ENCODE results near the gene PTK6. TPM values are rescaled to one million over a fixed set of nuclear protein-coding genes. Genes with fewer than 3 reads are reported as not detected.

The PTK6 gene
- total RNA-seq = under 1 TPM in 2 of 4 donors, not detected in 2; 0.09 to 0.15 TPM
- polyA plus RNA-seq = 0.14 TPM
- long read RNA-seq, donor 1 = 0 reads
- long read RNA-seq, donor 2 = 0 reads
- long read RNA-seq, donor 3, partial matches to known transcripts = 0 of 1 reads
- long read RNA-seq, donor 3, other reads (novel, unspliced or antisense) = 0 of 1 reads
- long read RNA-seq, donor 4 = 0 reads

DNA sequence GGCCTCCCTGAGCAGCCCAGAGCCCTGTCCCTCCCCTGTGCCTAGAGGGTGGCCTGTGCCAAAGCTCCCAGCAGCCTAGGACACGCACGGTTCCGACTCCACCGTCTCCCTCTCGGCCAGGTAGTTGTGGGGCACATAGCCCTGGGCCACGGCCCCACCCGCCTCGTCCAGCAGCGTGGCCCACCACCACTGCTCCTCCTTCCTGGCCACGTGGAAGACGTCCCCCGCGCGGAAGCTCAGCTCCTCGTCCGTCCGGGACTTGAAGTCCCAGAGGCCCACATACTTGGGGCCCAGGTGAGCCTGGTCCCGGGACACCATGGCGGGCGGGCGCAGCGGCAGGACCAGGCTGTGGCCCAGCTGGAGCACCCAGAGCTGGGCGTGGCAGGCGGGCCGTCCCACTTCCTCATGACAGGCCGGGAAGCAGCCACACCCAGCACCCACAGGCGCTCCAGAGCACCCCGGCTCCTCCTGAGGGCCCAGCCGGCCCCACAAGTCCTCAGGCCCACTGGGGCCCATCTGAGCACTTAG, at the start of gene PTK6:
TSS of gene PTK6 (minus strand) at position 380 of the 528 bp plus-strand sequence. CDS start at position 318, 62 bp downstream.
- H3K4me3 ChIP-seq (ENCODE audit: low read length) = no peak within 1 kb of the TSS
- no peaks in the 10 kb centered on the region for H3K27me3 ChIP-seq (ENCODE audit: control insufficient read depth, insufficient read depth)
- intact Hi-C loops (cut with DNase I) = loop anchor here (2.0 to 10.0 kb wide), 4 partner anchors 76 to 438 kb away; partner anchors contain the start of gene SAMD10 (in 1 of the 4)
- WGBS = 72% methylated on average over 29 of the region's 29 CpGs
- ATAC-seq (peak; percentile 9 to 18), DNase-seq (peak; percentile 59 to 87 (median 86))
- H3K4me1 ChIP-seq (ENCODE audit: control insufficient read depth, insufficient read depth, low read length) = no peaks in the 10 kb centered on the region
- H3K27ac ChIP-seq (ENCODE audit: low read length) = no peak within 1 kb of the TSS
- no peaks in the 10 kb centered on the region for H3K9me3 ChIP-seq (ENCODE audit: control insufficient read depth, low read length)

DNA sequence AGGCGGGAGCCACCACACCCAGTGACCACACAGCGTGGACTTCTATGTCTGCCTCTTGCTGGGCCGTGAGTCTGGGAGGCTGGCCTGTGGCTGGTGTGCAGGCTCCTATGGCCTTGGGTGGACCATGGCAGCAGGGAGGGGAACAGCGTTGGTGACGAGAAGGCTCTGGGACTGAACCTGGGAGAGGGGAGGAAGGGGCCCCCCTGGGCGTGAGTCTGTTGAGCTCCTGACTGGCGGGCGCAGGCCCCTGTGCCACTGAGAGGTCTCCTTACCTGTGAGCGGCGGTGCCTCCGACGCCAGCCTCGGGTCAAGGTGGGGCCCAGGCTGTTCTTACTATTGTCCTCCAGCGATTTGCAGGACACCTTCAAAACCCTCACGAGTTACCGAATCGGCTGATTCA, 49.6 kb upstream of the PTK6 start:
- ATAC-seq (no peak), DNase-seq (peak in 1 of 3 donors; percentile 50)
- Histone ChIP-seq H3K4me3 (ENCODE audit: low read length) (no peak overlapping the region), H3K27ac (ENCODE audit: low read length) (no peak overlapping the region), H3K9me3 (ENCODE audit: control insufficient read depth, low read length) (no peaks in the 10 kb centered on the region), H3K4me1 (ENCODE audit: control insufficient read depth, insufficient read depth, low read length) (peaks cover 4% of the 10 kb centered on the region), H3K27me3 (ENCODE audit: control insufficient read depth, insufficient read depth) (no peaks in the 10 kb centered on the region)
- WGBS = 90% methylated on average over 17 of the region's 17 CpGs
- intact Hi-C loops (cut with DNase I) = no loop called here

DNA sequence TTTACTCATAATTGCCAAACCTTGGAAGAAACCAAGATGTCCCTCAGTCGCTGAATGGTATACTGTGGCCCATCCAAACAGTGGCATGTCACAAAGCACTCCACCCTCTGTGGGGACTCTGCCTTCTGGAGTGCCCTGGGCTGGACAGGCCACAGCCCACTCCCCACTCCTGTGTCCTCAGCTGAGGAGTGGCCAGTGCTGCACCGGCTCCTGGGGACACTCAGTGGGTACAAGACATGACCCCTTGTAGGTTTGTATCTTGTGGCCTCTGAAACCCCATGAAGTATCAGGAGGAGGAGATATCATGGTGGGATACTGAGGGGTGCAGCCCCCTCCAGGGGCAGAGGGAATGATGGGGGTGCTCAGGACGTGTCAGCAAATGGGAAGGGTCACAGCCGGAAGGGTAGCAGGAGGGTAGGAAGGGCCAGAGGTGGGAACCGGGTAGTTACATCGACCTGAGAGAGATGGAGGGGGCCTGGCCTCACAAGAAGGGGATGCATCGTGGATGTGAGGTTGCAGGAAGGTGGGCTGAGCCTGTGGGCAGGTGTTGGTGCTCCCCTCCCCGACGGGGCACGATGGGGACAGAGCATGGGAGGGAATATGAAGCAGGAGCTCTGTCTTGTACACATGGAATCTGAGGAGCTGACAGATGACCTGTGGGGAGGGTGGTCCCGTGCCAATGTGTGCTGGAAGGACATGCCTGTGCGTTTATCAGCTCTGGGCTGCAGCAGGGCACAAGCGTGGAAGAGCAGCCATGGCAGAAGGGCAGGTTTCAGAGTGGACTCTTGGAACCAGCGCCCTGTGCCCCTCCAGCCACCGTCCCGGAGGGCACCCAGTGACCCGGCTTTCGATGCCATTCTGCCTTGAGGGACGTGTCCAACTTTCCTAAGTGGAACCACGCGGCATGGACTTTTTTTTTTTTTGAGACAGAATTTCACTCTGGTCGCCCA, 48.7 kb upstream of the PTK6 start:
- H3K4me3 ChIP-seq (ENCODE audit: low read length) = no peak overlapping the region
- H3K4me1 ChIP-seq (ENCODE audit: control insufficient read depth, insufficient read depth, low read length) = peaks cover 4% of the 10 kb centered on the region
- H3K27me3 ChIP-seq (ENCODE audit: control insufficient read depth, insufficient read depth) = no peaks in the 10 kb centered on the region
- H3K9me3 ChIP-seq (ENCODE audit: control insufficient read depth, low read length) = no peaks in the 10 kb centered on the region
- ATAC-seq (no peak), DNase-seq (peak in 1 of 3 donors; percentile 55)
- 73% methylated on average over 22 of the region's 22 CpGs for WGBS
- no peak overlapping the region for H3K27ac ChIP-seq (ENCODE audit: low read length)
- intact Hi-C loops (cut with DNase I) = no loop called here

DNA sequence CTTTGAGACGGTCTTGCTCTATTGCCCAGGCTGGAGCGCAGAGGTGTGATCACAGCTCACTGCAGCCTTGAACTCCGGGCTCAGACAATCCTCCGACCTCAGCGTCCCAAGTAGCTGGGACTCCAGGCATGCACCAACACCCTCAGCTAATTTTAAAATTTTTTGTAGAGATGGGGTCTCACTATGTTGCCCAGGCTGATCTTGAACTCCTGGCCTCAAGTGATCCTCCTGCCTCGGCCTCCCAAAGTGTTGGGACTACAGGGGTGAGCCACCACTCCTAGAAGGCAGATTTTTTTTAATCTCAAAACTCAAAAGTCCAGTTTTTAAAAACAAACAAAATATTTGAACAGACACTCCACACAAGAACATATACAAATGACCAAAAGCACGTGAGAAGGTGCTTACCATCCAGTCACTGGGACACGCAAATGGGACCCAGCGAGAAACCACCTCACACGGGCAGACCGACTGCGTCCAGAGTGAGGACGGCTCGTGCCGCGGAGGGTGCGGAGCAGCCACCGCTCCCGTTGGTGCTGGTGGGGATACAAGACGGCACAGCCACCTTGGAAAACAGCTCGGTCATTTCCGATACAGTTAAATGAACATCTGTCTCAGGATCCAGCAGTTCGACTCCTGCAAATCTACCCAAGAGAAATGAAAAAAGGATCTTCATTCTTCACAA, 45.3 kb upstream of the PTK6 start:
- intact Hi-C loops (cut with DNase I) = no loop called here
- Histone ChIP-seq H3K27me3 (ENCODE audit: control insufficient read depth, insufficient read depth) (no peaks in the 10 kb centered on the region), H3K4me3 (ENCODE audit: low read length) (no peak overlapping the region), H3K27ac (ENCODE audit: low read length) (no peak overlapping the region), H3K4me1 (ENCODE audit: control insufficient read depth, insufficient read depth, low read length) (peaks cover 4% of the 10 kb centered on the region), H3K9me3 (ENCODE audit: control insufficient read depth, low read length) (no peaks in the 10 kb centered on the region)
- DNase-seq (peak in 2 of 3 donors; percentile 13 to 38), ATAC-seq (no peak)
- 87% methylated on average over 23 of the region's 23 CpGs for WGBS

DNA sequence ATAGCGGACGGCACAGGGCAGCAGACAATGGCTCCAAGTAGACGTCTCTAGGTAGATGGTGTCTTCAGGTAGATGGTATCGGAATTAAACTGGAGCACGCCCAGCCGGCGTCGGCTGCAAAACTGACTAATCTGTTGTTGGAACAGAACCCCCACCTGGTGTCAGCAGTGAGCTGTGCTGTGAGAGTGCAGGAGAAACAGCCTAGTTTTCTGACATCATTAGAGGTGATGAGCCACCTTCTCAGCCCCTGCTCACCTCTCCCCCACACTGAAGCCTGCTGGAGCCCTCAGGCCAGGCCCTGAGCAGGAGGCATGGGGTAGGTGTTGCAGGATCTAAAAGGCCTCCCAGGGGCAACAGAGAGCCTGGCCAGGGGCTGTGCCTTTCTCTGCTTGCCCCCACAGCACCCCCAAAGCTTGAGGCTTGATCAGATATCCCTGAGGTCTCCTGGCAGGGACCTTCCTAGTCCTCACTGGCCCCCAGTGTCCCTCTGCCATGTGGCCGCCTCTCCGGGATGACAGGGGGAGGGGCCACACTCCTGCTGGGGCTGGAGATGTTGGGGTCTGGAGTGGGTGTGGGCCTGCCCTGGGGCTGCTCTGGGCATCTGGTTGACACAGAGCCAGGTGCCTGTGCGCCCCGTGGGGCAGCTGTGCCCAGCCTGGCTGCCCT, 43.8 kb upstream of the PTK6 start:
- peak in 2 of 3 donors; percentile 47 to 63 for DNase-seq
- no peaks in the 10 kb centered on the region for H3K9me3 ChIP-seq (ENCODE audit: control insufficient read depth, low read length)
- peaks cover under 1% of the 10 kb centered on the region for H3K4me1 ChIP-seq (ENCODE audit: control insufficient read depth, insufficient read depth, low read length)
- 63% methylated on average over 12 of the region's 12 CpGs for WGBS
- H3K27me3 ChIP-seq (ENCODE audit: control insufficient read depth, insufficient read depth) = no peaks in the 10 kb centered on the region
- no peak overlapping the region for H3K4me3 ChIP-seq (ENCODE audit: low read length)
- intact Hi-C loops (cut with DNase I) = no loop called here
- no peak for ATAC-seq
- no peak overlapping the region for H3K27ac ChIP-seq (ENCODE audit: low read length)

DNA sequence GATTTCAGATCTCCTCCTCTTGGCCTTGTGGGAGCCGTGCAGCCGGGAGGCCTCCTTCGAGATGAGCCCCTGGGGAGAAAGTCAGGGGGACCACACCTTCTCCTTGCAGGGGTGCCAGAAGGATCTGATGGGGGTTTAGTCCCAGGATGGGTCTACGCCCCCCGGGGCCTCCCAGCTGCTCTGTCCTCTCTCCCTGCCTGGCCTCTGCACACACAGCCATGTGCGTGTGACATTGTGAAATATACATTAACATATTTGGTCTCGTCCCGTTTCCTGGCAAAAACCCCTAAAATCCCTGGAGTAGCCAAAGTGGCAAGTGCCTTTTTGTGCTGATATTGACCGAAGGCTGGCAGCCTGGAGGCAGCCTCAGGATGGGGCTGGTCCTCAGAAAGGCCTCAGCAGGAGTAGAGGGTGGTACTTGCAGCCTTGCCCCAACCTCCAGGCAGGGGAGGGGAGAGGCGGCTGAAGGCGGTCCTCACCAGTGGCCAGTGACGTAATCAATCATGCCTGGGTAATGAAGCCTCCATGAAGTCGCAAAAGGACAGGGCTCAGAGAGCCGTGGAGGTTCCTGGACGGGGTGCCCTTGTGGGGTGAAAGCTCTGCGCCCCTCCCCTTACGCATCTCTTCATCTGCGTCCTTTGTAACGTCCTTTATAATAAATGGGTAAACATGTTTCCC, 42.0 kb upstream of the PTK6 start:
- intact Hi-C loops (cut with DNase I) = no loop called here
- ATAC-seq (no peak), DNase-seq (peak in 2 of 3 donors; percentile 23 to 30)
- 76% methylated on average over 19 of the region's 19 CpGs for WGBS
- Histone ChIP-seq H3K27me3 (ENCODE audit: control insufficient read depth, insufficient read depth) (no peaks in the 10 kb centered on the region), H3K4me3 (ENCODE audit: low read length) (no peak overlapping the region), H3K9me3 (ENCODE audit: control insufficient read depth, low read length) (no peaks in the 10 kb centered on the region), H3K4me1 (ENCODE audit: control insufficient read depth, insufficient read depth, low read length) (peaks cover 3% of the 10 kb centered on the region), H3K27ac (ENCODE audit: low read length) (no peak overlapping the region)

DNA sequence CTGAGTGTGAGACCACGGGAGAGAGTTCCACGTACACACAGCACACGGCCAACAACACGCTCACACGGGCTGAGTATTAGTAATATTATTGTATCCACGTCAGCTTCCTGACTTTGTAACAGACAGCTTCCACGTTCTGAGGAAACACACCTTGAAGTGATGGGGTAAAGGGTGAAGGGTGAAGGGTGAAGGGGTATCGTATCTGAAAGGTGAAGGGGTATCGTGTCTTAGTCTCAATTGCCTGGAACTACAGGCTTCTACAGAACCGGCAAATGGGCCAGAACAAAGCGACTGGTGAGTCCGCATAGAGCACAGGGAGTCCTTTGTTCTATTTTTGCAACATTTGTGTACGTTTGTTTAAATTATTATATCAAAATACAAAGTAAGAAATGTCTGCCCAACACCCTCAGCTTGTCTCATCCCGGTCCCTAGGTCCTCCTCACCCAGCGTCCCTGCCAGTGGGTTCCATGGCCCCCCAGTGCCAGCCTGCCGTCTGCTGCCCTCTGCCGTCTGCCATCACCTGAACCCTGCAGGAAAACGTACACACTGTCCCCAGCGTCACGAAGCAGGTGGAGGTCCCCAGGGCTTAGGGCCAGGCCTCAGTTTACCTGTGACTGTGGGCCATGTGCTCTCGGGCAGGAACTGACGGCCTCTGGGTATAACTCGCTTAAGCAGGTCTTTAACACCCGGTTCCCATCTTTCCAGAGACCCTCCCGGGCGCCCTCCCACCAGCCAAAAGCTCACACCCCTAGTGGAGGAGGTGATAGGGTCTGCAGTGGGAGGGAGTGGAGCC, 41.2 kb upstream of the PTK6 start:
- H3K27me3 ChIP-seq (ENCODE audit: control insufficient read depth, insufficient read depth) = no peaks in the 10 kb centered on the region
- peak in 2 of 3 donors; percentile 48 to 59 for DNase-seq
- 77% methylated on average over 26 of the region's 26 CpGs for WGBS
- no peak for ATAC-seq
- H3K27ac ChIP-seq (ENCODE audit: low read length) = no peak overlapping the region
- no peak overlapping the region for H3K4me3 ChIP-seq (ENCODE audit: low read length)
- no peaks in the 10 kb centered on the region for H3K9me3 ChIP-seq (ENCODE audit: control insufficient read depth, low read length)
- H3K4me1 ChIP-seq (ENCODE audit: control insufficient read depth, insufficient read depth, low read length) = peaks cover 3% of the 10 kb centered on the region
- intact Hi-C loops (cut with DNase I) = no loop called here

DNA sequence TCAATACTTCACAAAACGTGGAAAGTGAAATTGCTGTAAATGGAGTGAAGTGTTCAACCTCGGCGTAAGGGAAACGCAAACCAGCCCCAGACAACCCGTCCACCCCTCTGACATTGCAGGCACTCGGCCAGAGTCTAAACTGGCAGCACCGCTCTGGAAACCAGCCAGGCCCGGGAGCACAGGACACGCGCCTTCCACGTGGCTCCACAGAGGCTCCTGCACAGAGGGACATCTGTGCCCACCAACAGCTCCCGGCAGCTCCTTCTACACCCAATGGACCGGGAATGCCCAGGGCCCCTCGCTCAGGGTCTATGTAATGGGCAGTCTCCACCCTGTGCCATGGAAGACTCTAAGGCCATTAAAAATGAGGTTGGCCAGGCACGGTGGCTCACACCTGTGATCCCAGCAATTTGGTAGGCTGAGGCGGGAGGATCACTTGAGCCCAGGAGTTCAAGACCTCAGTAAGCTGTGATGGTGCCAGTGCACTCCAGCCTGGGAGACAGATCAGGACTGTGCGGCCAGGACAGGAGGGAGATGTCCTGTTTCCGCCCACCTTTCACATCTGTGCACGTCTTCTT, 40.2 kb upstream of the PTK6 start:
- ATAC-seq = peak; percentile 1 to 40
- 59% methylated on average over 19 of the region's 19 CpGs for WGBS

DNA sequence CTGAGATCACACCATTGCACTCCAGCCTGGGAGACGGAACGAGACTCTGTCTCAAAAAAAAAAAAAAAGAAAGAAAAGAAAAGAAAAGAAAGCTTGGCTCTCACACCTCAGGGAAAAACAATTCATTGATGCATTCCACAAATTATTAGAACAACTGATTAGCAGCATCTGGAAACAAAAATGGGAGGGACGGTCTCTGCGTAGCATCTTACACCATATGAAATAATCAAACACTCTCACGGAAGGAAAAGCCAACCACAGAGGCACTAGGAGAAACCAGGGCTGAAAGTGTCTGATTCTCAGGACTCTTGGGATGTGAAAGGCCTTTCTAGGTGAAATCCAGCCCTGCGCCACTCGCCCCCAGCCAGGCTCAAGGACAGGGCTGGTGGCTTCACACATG, 39.1 kb upstream of the PTK6 start:
- DNase-seq (peak in 2 of 3 donors; percentile 19 to 48), ATAC-seq (no peak)
- Histone ChIP-seq H3K4me1 (ENCODE audit: control insufficient read depth, insufficient read depth, low read length) (peaks cover 3% of the 10 kb centered on the region), H3K27me3 (ENCODE audit: control insufficient read depth, insufficient read depth) (no peaks in the 10 kb centered on the region), H3K9me3 (ENCODE audit: control insufficient read depth, low read length) (no peaks in the 10 kb centered on the region), H3K27ac (ENCODE audit: low read length) (no peak overlapping the region), H3K4me3 (ENCODE audit: low read length) (no peak overlapping the region)
- 78% methylated on average over 7 of the region's 7 CpGs for WGBS
- intact Hi-C loops (cut with DNase I) = no loop called here

More for the DNA sequence above, 40.2 kb upstream of the PTK6 start:
- no peaks in the 10 kb centered on the region for H3K9me3 ChIP-seq (ENCODE audit: control insufficient read depth, low read length)
- no peak overlapping the region for H3K27ac ChIP-seq (ENCODE audit: low read length)
- DNase-seq = peak; percentile 62 to 90 (median 84)
- peaks cover 3% of the 10 kb centered on the region for H3K4me1 ChIP-seq (ENCODE audit: control insufficient read depth, insufficient read depth, low read length)
- H3K27me3 ChIP-seq (ENCODE audit: control insufficient read depth, insufficient read depth) = no peaks in the 10 kb centered on the region
- no peak overlapping the region for H3K4me3 ChIP-seq (ENCODE audit: low read length)
- intact Hi-C loops (cut with DNase I) = no loop called here

Data from right cardiac atrium (tissue), 5 donors.